GM18909 (cell line): ENCODE data around the gene LINGO3.

Experiments
- ATAC-seq: cut with Tn5 transposase; IDR thresholded peaks from one replicate; pipeline ENCODE4 v1.9.1; 2021; ENCODE audit warnings: mild to moderate bottlenecking; ENCODE audit not compliant: unreplicated experiment, poor library complexity

The LINGO3 gene

GRCh38 chr19:2269244-2270156 lies 38.5 kb downstream of the LINGO3 start:
- ATAC-seq, result peak; percentile 58

GRCh38 chr19:2268861-2269243 lies 39.1 kb downstream of the LINGO3 start:
- no peak for ATAC-seq

- no peak for ATAC-seq
Measured at GRCh38 chr19:2268480-2268830, 39.5 kb downstream of the LINGO3 start.

GRCh38 chr19:2266183-2266993 lies 41.6 kb downstream of the LINGO3 start:
- ATAC-seq, result no peak

GRCh38 chr19:2261438-2262172 lies 46.3 kb downstream of the LINGO3 start:
- no peak for ATAC-seq

GRCh38 chr19:2260341-2260805 lies 47.6 kb downstream of the LINGO3 start:
- ATAC-seq, result no peak

GRCh38 chr19:2259336-2259735 lies 48.6 kb downstream of the LINGO3 start:
- ATAC-seq, result no peak
